NCI-H1048 (cell line): ENCODE measurements around the gene F2.

Source experiments
- DNase-seq: peaks from one replicate; lab custom pipeline; 2025; lab: John Stamatoyannopoulos, UW

F2 gene

DNA sequence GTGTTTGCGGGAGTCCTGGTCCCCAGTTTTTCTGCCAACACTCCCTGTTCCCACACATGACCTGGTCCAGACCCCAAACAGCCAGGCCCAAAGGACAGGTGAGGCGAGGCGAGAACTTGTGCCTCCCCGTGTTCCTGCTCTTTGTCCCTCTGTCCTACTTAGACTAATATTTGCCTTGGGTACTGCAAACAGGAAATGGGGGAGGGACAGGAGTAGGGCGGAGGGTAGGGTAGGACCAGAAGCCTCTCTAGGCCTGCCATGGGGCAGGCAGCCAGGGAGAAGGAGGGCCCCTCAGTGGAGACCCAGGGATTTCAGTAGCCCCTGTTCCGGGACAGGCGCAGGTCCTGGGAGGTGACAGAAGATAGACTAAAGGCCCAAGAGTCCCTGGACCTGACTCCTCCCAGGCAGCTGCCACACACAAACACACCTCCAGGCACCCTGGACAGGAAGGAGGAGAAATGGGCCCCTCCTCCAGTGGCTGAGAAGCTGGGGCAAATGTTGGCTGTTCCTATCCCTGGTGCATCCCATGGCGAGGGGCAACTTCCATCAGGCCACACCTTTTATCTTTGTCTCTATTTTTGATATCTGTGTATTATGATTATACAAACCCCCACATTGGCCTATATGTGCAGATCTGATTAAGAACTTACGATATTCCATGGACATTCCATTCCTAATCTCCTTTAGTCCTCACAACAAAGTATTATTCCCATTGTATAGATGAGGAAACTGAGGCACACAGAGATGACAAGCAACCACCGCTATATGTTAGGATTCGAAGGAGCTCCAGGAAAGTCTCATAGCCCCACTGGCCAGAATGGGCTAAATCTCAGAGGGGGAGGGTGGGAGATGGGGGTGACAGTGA lies 626 bp upstream of the F2 start:
- no peak for DNase-seq

DNA sequence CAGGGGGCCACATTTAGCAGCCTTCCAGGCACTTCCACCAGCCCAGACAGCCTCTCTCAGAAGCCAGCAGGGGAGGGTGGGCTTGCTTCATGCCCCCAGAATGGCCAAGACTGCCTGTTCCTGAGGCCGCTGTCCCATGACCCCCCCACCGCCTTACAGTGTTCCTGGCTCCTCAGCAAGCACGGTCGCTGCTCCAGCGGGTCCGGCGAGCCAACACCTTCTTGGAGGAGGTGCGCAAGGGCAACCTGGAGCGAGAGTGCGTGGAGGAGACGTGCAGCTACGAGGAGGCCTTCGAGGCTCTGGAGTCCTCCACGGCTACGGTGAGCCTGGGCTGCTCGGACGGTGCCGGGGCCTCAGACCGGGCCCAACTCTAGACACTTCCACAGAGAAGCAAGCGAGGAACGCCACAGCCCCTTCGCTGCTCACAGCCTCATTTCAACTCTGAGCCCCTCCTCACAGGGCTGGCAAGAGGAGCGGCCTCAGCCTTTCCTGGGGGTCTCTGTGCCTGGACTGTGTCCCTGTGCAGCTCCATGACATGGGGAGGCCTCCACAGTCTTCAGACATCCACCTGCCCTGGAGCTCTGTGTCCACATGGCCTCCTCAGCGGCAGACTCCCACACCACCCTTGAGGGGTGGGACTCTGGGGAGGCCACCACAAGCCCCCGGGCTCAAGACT lies 668 bp downstream of the F2 start:
- no peak for DNase-seq

DNA sequence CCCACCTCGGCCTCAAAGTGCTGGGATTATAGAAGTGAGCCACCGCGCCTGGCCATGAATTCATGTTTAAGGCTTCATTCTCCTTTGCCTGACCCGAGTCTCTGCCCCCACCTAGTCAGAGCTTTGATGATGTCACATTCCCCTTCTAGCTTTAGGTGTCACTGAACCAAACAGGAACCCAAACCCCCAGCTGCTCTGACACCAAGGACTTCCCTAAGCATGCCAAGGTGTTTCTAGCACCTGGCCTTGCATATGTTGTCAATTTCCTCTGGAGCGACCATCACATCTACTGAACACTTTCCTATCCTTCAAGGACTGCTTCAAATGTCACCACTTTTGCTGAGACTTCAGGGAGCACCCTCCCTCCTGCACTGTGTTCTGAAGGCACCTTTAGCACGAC lies 2.3 kb downstream of the F2 start:
- DNase-seq, result no peak

DNA sequence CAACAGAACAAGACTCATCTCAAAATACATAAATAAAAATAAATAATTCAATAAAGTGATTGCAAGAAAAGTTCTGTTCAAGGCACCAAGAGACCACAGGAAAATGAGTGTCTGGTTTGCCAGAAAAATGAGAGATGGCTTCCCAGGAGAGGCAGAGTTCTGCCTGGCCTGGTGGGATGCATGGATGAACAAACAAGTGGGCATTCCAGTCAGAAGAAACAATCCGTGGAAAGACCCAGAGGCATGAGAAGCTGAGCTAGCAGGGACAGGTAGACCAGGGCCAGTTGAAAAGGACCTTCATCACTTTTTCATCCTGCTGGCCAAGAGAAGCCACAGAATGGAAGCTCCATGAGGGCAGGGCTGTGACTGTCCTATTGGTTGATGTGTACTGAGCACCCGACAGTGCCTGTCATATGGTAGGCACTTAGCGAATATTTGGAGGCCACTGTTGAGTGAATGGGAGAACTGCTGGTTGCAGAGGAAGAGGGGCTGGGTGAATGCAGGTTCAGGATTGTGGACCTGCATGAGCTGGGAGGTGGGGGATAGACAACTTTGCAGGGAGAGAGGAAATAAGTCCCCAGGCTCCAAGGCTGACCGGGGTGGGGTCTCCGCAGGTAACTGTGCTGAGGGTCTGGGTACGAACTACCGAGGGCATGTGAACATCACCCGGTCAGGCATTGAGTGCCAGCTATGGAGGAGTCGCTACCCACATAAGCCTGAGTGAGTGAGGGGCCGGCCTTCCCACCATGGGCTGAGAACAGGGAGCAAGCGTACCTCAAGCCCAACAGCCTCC lies 3.7 kb downstream of the F2 start:
- DNase-seq, result no peak

DNA sequence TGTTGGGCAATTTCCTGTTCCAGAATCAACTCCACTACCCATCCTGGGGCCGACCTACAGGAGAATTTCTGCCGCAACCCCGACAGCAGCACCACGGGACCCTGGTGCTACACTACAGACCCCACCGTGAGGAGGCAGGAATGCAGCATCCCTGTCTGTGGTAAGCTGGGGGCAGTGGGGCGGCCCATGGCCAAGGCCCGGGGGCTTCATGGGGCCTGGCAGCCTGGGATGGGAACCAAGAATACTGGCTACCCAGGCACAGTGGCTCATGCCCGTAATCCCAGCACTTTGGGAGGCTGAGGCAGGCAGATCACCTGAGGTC lies 4.3 kb downstream of the F2 start:
- DNase-seq, result no peak

DNA sequence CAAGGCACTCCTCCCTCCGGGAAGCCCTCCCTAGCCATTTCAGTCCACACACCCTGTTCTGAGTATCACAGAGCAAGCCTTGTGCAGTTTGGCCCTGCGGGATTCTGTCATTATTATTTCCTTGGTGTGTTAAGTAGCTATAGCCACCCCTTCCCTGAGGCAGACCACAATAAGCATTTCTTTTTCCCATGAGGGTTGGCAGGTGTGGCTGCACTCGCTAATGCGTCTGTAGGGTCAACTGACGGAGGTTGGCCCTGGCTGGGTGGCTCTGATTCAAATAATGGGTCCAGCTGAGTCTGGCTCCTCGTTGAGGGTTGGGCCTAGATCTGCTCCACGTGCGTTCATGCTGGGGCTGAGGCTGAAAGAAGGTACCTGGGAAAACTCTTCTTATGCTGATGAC lies 5.1 kb downstream of the F2 start:
- no peak for DNase-seq

DNA sequence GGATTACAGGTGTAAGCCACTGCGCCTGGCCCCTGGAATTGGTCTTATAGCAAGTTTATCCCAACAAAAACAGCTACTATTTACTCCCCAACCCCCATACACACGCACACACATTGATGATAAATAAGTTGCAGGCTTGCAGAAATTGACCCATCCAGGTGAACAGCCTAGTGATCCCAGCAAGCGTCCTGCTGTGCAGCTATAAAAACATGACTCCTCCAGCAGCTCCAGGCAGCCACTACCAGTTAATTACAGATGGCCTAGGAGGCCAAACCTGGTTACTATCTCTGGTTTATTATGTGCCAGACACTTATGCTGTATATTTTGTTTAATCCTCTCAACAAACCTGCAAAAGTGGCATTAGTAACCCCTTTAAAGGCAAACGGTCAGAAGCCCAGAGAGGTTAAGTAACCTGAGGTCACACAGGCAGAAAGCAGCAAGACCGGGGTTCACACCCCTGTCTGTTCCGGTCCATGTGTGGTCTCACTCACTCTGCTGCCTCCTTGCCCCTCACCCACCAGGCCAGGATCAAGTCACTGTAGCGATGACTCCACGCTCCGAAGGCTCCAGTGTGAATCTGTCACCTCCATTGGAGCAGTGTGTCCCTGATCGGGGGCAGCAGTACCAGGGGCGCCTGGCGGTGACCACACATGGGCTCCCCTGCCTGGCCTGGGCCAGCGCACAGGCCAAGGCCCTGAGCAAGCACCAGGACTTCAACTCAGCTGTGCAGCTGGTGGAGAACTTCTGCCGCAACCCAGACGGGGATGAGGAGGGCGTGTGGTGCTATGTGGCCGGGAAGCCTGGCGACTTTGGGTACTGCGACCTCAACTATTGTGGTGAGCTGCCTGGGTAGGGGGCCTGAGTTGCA lies 6.6 kb downstream of the F2 start:
- DNase-seq, result no peak

DNA sequence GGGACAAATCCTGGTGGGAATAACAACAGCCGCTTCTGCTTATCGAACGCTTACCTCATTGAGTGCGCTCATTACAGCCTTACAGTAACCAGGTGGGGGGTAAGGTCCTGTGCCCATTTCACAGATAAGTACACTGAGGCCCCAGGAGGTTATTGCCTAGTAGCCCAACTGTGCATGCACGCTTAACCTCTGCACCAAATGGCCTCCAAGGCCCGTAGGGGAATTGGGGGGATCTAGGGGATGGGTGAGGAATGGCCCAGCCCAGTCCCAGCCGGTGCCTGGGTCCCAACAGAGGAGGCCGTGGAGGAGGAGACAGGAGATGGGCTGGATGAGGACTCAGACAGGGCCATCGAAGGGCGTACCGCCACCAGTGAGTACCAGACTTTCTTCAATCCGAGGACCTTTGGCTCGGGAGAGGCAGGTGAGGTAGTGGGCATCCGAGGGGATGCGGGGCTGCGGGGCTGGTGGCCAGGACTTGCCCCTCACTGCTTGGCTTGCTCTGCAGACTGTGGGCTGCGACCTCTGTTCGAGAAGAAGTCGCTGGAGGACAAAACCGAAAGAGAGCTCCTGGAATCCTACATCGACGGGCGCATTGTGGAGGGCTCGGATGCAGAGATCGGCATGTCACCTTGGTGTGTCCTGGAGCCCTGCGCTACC lies 7.3 kb downstream of the F2 start:
- DNase-seq, result no peak

DNA sequence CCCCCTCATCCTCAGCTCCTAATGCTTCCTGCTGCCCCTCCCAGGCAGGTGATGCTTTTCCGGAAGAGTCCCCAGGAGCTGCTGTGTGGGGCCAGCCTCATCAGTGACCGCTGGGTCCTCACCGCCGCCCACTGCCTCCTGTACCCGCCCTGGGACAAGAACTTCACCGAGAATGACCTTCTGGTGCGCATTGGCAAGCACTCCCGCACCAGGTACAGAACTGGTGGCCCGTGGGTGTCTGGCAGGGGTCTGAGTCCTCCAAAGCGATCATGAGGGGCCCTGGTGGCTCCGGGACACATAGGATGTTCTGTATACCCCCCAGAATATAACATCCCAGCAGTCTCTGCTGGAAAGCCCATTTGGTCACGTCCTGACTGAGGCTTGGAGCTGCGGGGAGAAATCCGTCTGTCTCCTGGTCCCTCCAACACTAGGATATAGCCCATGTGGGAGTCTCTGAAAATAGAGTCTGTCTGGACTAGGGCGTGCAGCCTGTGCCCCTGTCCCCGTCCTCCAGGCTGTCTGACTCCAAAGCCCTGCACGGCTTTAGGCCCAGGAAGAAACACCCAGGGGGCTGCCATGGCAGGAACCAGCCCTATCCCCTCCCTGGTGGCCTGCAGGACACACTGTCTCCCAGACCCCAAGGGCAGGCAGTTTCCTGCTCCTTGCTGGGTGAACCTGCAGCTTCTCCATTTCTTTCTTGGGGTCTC lies 9.1 kb downstream of the F2 start:
- no peak for DNase-seq

DNA sequence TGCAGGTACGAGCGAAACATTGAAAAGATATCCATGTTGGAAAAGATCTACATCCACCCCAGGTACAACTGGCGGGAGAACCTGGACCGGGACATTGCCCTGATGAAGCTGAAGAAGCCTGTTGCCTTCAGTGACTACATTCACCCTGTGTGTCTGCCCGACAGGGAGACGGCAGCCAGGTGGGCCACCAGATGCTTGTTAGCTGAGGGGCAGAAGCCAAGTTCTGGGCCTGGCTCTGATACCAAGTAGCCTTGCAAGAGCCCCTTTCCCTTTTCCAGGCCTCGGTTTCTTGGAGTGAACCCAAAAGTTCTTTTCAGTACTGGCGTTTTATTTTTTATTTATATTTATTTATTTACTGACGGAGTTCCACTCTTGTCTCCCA lies 9.6 kb downstream of the F2 start:
- no peak for DNase-seq

DNA sequence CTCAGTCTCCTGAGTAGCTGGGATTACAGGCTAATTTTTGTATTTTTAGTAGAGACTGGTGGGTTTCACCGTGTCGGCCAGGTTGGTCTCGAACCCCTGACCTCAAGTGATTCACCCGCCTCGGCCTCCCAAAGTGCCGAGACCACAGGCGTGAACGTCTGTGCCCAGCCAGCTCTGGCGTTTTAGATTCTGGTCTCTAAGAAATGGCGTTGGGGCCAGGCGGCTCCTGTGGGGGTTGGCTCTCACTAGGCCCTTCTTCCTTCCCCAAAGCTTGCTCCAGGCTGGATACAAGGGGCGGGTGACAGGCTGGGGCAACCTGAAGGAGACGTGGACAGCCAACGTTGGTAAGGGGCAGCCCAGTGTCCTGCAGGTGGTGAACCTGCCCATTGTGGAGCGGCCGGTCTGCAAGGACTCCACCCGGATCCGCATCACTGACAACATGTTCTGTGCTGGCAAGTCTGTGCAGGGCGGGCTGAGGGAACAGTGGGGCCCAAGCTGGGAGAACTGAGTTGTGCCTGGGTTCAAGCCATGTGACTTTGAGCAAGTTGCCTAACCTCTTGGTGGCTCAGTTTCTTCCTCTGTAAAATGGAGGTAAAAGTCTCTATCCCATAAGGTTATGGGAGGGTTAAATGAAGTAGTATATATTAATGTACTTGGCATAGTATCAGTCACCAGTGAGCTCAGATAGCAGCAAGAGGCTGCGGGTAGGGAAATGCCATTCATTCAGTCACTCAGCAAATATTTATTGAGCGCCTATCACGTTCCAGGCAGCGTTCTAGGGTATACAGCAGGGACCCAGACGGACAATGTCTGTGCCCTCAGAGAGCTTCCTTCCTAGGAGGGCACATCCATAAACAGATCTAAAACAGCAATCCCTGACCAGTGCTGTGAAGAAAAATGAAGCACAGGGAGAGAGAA lies 10.4 kb downstream of the F2 start:
- DNase-seq, result no peak

DNA sequence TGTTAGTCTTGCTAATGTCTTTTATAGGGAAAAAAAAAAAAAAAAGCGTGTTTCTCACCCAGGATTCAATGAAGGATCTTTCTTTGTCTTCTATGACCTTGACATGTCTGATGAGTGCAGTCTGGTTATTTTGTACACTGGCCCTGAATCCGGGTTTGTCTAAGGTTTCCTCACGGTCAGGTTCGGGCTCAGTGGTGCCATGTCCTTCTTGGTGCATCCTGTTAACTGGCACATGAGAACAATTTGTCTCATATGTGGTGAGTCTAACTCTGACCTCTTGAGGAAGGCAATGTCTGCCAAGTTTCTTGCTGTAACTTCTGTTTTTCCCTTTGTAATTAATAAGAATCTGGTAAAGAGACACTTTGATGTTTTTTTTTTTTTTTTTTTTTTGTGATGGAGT lies 12.5 kb downstream of the F2 start:
- DNase-seq, result no peak

DNA sequence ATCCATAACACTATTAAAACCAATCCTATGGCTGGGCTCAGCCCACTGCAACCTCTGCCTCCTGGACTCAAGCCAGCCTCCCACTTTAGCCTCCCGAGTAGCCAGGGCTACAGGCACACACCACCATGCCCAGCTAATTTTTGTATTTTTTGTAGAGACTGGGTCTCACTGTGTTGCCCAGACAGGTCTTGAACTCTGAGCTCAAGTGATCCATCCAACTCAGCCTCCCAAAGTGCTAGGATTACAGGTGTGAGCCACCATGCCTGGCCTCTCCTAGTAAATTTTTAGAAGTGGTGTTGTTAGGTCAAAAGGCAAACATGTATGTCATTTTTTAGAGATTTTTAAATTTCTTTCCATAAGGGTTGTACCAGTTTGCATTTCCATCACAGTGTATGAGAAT lies 14.2 kb downstream of the F2 start:
- DNase-seq, result no peak

DNA sequence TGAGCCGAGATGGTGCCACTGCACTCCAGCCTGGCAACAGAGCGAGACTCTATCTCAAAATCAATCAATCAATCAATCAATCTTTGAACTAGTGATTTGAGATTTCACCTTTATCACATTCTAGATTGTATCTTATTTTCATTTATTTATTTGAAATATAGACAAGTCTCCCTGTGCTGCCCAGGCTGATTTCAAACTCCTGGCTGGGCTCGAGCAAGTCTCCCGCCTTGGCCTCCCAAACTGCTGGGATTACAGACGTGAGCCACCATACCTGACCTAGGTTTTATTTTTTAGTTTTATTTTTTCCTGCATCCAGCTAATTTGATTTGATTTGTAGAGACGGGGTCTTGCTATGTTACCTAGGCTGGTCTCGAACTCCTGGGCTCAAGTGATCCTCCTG lies 17.1 kb downstream of the F2 start:
- no peak for DNase-seq

DNA sequence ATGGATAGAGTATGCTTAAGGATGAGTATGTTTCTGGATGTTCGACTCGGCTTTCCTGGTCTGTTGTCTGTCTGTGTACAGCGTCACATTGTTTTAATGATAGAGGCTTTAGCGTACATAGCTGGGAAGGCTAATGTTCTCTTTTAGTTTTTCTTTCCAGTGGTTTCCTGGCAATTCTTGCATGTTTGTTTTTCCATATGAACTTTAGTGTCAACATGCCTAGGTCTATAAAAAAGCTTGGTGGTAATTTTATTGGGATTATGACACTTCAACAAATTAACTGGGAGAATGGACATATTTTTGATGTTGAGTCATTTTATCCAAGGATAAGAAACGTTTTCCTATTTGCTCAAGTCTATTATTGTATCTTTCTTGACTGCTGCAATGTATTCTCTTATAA lies 17.6 kb downstream of the F2 start:
- no peak for DNase-seq

DNA sequence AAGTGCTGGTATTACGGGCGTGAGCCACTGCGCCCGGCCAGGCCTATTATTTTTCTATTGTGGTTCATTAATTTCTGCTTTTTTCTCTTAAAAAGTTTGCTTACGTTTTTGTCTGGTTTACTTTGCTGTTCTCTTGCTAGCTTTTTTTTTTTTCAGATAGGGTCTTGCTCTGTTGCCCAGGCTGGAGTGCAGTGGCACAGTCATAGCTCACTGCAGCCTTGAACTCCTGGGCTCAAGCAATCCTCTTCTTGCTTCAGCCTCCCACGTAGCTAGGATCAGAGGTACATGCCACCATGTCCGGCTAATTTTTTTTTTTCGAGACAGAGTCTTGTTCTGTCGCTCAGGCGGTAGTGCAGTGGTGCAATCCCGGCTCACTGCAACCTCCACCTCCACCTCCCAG lies 18.7 kb downstream of the F2 start:
- DNase-seq, result no peak

DNA sequence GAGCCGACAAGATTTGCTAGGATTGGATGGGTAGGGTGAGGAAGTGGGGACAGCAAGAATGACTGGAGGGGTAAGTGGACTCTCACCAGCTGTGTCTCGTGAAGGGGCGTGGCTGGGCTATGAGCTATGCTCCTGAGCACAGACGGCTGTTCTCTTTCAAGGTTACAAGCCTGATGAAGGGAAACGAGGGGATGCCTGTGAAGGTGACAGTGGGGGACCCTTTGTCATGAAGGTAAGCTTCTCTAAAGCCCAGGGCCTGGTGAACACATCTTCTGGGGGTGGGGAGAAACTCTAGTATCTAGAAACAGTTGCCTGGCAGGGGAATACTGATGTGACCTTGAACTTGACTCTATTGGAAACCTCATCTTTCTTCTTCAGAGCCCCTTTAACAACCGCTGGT lies 19.9 kb downstream of the F2 start:
- no peak for DNase-seq

DNA sequence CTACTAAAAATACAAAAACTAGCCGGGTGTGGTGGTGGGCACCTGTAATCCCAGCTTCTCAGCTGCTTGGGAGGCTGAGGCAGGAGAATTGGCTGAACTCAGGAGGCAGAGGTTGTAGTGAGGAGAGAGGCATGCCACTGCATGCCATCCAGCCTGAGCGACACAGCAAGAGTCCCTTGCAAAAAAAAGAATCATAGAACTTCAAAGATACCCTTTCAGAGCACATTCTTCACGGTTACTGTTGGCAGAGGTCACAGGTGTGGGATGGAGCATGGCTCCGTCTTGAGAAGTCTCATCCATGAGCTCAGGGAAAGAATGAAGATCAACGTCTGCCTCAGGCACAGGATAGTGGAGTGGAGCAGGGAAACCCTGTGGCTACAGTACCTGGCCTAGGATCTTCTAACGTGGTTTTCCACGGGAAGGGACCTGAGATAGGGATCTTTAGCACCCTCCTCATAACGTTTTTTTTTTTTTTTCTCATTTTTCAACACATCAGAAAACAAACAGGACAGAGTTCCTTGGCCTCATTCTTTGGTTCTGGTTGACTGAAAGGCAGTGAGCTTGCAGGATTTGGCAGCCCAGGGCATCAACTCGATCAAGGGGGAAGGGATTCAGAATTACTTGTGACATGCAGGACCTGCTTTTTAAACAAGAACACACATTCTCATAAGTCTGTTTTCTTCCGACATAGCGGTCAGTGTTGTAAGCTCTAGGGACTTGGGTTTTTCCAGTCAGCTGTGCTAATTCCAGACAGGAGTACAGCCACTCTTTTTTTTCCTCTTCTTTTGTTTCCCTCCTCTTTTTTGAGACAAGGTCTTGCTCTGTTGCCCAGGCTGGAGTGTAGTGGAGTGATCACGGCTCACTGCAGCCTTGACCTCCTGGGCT lies 22.8 kb downstream of the F2 start:
- no peak for DNase-seq

DNA sequence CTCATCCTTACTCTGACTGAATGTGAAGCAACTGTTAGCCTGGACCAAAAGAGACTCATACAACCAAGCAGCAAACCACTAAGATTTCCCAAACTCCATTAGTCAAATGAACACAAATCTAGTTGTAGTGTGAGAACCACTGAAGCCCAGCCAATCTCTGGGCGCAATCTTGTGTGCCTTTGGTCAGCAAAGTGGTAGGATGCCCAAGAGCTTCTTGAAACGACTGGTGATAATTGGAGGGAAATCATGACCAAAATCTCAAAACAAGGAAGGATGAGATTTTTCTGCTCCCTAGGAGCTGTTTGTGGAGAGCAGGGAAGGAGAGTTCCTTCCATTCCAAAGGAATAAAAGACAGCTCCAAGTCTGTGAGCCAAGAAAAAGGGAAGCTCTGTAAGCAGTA lies 24.0 kb downstream of the F2 start:
- no peak for DNase-seq
